Thymus (tissue), 14 donors: ENCODE results near the gene LPCAT4. TPM values are rescaled to one million over a fixed set of nuclear protein-coding genes. Genes with fewer than 3 reads are reported as not detected.
"Not testable (repeated sequence)": the region's sequence is repeated elsewhere in the genome, so short reads cannot be mapped to it uniquely, and the experiment has no call there.

Experiments
- DNase-seq, 9 donors: peaks; one replicate each; pipeline ENCODE4 v3.0.0-alpha.2; 2013; ENCODE audit warnings: low spot score in 9 of 9, low read depth in 6 of 9, missing footprints in 1 of 9
- H3K27ac ChIP-seq, 2 donors: one replicate each; pipeline ENCODE4 v1.5.1; 2013; ENCODE audit warnings: control low read depth in 1 of 2, low read depth in 1 of 2, low read length in 1 of 2, mild to moderate bottlenecking in 1 of 2, moderate library complexity in 1 of 2
- H3K27me3 ChIP-seq, 2 donors: one replicate each; pipeline ENCODE4 v1.5.1; 2013; ENCODE audit warnings: low read length in 1 of 2; ENCODE audit not compliant: control insufficient read depth in 2 of 2, insufficient read depth in 1 of 2
- H3K36me3 ChIP-seq, 2 donors: one replicate each; pipeline ENCODE4 v1.5.1; 2013; ENCODE audit warnings: low read length in 1 of 2, mild to moderate bottlenecking in 1 of 2, moderate library complexity in 1 of 2; ENCODE audit not compliant: control insufficient read depth in 2 of 2, insufficient read depth in 2 of 2
- H3K4me1 ChIP-seq, 2 donors: one replicate each; pipeline ENCODE4 v1.5.1; 2013; ENCODE audit warnings: low read length in 2 of 2; ENCODE audit not compliant: control insufficient read depth in 2 of 2, insufficient read depth in 2 of 2
- H3K4me3 ChIP-seq, 2 donors: one replicate each; pipeline ENCODE4 v1.5.1; 2013; ENCODE audit warnings: low read length in 2 of 2, control low read depth in 1 of 2, mild to moderate bottlenecking in 1 of 2
- H3K9me3 ChIP-seq, 2 donors: one replicate each; pipeline ENCODE4 v1.5.1; 2013; ENCODE audit warnings: low read length in 1 of 2, mild to moderate bottlenecking in 1 of 2; ENCODE audit not compliant: control insufficient read depth in 2 of 2, insufficient read depth in 1 of 2
- WGBS: extraction: QIAGEN DNeasy Blood & Tissue Kit; methylation state at CpG from one replicate; pipeline ENCODE4 v1.1.7; 2013; 5-methylcytosine and 5-hydroxymethylcytosine counted together
- long read RNA-seq, 10 donors: transcript quantifications; one replicate each; lab custom pipeline, GENCODE V29; 2026
- polyA plus RNA-seq: library from polyadenylated mRNA; stranded (reverse); fragments of 200-250 nt; gene quantifications from one replicate; pipeline ENCODE4 v1.2.3, GENCODE V29; 2013
- total RNA-seq: library from RNA; stranded (reverse); fragments of 120-200 nt; gene quantifications from one replicate; pipeline ENCODE4 v1.2.4, GENCODE V29; 2013
- donor health status: healthy.

The LPCAT4 gene, protein sequence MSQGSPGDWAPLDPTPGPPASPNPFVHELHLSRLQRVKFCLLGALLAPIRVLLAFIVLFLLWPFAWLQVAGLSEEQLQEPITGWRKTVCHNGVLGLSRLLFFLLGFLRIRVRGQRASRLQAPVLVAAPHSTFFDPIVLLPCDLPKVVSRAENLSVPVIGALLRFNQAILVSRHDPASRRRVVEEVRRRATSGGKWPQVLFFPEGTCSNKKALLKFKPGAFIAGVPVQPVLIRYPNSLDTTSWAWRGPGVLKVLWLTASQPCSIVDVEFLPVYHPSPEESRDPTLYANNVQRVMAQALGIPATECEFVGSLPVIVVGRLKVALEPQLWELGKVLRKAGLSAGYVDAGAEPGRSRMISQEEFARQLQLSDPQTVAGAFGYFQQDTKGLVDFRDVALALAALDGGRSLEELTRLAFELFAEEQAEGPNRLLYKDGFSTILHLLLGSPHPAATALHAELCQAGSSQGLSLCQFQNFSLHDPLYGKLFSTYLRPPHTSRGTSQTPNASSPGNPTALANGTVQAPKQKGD
- total RNA-seq: 7.1 TPM
- 35.5 TPM for polyA plus RNA-seq
- long read RNA-seq, donor 1: 0 reads
- long read RNA-seq, donor 2: 0 reads
- long read RNA-seq, donor 3, partial matches to known transcripts: 0 of 2 reads
- long read RNA-seq, donor 3, other reads (novel, unspliced or antisense): 0 of 2 reads
- long read RNA-seq, donor 4, partial matches to known transcripts: 0 of 1 reads
- long read RNA-seq, donor 4, other reads (novel, unspliced or antisense): 0 of 1 reads
- long read RNA-seq, donor 5, transcript LPCAT4-201 (14 exons, 2,262 nt): major isoform, 6 of 13 reads
- long read RNA-seq, donor 5, partial matches to known transcripts: 6 of 13 reads
- long read RNA-seq, donor 5, other reads (novel, unspliced or antisense): 0 of 13 reads
- long read RNA-seq, donor 6, partial matches to known transcripts: 0 of 3 reads
- long read RNA-seq, donor 6, other reads (novel, unspliced or antisense): 0 of 3 reads
- long read RNA-seq, donor 7, partial matches to known transcripts: 5 of 9 reads
- long read RNA-seq, donor 7, other reads (novel, unspliced or antisense): 0 of 9 reads
- long read RNA-seq, donor 8, partial matches to known transcripts: 0 of 5 reads
- long read RNA-seq, donor 8, other reads (novel, unspliced or antisense): 0 of 5 reads
- long read RNA-seq, donor 9, partial matches to known transcripts: 0 of 4 reads
- long read RNA-seq, donor 9, other reads (novel, unspliced or antisense): 0 of 4 reads
- long read RNA-seq, donor 10, partial matches to known transcripts: 5 of 12 reads
- long read RNA-seq, donor 10, other reads (novel, unspliced or antisense): 0 of 12 reads

DNA sequence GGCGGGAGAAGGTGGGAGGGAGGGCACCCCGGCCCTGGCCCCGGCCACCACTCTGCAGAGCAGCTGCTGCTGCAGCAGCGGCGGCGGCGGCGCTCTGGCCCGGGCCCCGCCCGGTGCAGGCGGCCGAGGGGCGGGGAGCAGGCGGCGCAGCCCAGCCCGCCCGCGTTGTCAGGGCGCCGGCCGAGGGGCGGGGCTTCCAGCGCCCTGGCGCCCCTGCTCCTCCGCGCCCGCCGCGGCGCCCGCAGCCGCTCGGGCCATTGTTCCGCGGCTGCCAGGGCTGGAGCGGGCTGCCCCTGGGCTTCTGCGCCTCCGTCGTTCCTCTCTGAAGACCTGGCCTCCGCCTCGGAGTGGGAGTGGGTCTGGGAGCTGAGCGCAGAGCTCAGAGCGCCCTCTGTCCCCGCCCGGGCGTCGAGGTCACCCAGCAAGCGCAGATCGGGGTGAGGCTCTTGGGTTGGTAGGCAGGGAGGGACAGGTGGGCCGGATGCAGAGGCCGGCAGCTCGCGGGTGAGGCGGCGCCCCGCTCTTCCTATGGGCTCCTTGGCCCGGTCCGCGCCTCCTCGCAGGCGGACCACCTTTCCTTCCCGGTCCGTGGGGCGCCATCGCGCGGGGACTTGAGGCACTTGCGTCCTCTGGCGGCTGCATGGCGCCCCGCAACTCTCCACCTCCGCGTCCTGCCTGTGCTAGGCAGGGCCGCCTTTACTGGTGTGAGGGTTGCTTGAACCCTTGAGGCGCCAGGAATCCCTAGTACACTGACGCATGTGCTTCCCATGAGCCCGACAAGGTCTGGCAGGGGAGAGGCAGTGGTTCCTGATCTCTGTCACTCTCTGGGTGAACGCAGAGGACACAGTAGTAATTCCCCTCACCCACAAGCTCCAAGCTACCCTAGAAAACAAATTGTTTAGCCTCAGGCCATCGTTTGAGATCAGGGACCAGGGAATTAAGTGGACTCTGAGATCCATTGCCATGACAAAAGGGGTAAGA, at the start of gene LPCAT4:
LPCAT4 (minus strand) TSS at position 96 of the 981 bp plus-strand sequence. CDS start 96 bp downstream, outside the sequence.
- Histone ChIP-seq H3K27ac (peak within 1 kb of the TSS; percentile 93 to 97), H3K9me3 (no peaks in the 10 kb centered on the region), H3K4me1 (peaks cover 11 to 19% of the 10 kb centered on the region in 2 donors), H3K4me3 (peak within 1 kb of the TSS; percentile 88 to 91), H3K27me3 (no peaks in the 10 kb centered on the region), H3K36me3 (peaks cover 6 to 7% of the 10 kb centered on the region in 2 donors)
- under 1% methylated on average over 80 of the region's 80 CpGs for WGBS
- DNase-seq: peak; percentile 66 to 95 (median 86)

DNA sequence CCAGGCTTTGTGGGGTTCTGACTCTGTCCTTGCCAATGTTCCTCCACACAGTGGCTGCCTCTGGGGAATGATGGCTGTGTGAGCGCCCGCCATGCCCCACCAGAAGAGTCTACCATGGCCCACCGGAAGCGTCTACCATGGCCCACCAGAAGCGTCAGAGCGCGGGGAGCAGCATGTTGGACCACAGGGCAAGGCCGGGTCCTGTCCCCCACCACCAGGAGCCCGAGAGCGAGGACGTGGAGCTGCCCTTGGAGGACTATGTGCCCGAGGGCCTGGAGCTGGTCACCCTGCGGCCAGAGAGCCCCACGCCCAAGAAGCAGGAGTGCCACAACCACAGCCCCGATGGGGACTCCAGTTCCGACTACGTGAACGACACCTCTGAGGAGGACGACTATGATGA, 42.5 kb upstream of the LPCAT4 start:
- not testable (repeated sequence) for H3K4me3 ChIP-seq, H3K27ac ChIP-seq, H3K4me1 ChIP-seq, H3K9me3 ChIP-seq, H3K36me3 ChIP-seq, DNase-seq, H3K27me3 ChIP-seq
- WGBS: 98% methylated on average over 9 of the region's 19 CpGs

DNA sequence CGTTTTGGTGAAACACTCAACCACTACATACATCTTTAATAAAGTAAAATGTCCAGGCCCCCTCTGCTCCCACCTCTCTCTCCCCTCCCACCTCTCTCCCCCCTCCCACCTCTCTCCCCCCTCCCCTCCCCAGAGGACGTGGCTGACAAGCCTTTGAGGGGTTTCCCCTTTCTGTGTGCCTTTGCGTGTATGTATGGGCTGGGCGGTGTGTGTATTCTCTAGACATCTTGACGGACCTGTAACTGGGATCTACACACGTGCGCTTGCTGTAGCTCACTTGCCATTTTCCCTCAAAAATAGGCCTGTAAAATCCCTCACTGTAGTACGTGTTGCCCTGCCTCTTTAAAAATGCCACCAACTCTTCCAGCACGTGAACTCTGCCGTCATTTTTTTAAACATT, 42.0 kb upstream of the LPCAT4 start:
- not testable (repeated sequence) for H3K27ac ChIP-seq, H3K4me3 ChIP-seq, H3K27me3 ChIP-seq, H3K36me3 ChIP-seq, DNase-seq, H3K9me3 ChIP-seq, H3K4me1 ChIP-seq
- 48% methylated on average over 3 of the region's 10 CpGs for WGBS

DNA sequence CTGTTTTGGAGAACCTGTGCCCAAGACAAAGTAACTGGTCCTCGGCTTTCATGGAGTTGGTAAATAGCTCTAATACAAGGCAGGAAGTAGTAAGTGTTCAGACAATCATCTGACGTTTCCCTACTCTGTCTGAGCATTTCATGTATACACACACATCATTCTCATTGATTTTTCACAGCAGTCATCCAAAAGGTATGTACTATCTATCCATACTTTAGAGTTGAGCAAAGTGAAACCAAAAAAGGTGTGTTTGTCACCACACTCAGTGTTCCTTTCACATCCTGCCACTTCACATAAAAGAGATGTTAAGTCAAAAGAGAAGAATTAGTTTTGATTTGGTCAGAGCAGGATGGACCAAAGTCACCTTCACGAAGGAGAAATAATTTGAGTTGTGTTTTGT, 36.9 kb upstream of the LPCAT4 start:
- not testable (repeated sequence) for H3K27ac ChIP-seq
- no CpG with 5 or more reads among the region's 3 CpGs for WGBS

DNA sequence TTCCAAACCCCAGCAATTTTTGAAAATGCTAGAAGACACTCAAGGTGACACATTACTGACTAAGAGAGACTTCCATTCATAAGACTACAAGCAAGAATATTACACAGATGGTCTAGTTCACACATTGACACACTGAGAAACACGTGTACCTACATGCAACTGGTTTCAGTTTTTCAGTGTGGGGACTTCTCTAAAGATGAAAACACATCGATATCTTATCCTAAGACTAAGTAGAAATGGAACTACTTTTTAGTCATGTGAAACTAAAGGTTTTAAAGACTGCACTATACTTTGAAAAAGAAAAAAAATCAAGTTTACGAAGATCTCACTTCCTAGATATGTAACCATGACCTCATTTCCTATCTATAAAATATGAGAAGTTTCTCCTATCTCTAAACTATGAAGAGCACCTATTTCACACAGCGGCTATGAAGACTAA, 36.2 kb upstream of the LPCAT4 start:
- not testable (repeated sequence) for H3K4me3 ChIP-seq, H3K27ac ChIP-seq, H3K9me3 ChIP-seq, H3K36me3 ChIP-seq, H3K4me1 ChIP-seq, DNase-seq, H3K27me3 ChIP-seq
- WGBS: 98% methylated on average over 1 of the region's 4 CpGs

More for the DNA sequence above, 36.9 kb upstream of the LPCAT4 start:
- H3K9me3 ChIP-seq, H3K27me3 ChIP-seq, DNase-seq, H3K4me1 ChIP-seq, H3K4me3 ChIP-seq, H3K36me3 ChIP-seq: not testable (repeated sequence)

DNA sequence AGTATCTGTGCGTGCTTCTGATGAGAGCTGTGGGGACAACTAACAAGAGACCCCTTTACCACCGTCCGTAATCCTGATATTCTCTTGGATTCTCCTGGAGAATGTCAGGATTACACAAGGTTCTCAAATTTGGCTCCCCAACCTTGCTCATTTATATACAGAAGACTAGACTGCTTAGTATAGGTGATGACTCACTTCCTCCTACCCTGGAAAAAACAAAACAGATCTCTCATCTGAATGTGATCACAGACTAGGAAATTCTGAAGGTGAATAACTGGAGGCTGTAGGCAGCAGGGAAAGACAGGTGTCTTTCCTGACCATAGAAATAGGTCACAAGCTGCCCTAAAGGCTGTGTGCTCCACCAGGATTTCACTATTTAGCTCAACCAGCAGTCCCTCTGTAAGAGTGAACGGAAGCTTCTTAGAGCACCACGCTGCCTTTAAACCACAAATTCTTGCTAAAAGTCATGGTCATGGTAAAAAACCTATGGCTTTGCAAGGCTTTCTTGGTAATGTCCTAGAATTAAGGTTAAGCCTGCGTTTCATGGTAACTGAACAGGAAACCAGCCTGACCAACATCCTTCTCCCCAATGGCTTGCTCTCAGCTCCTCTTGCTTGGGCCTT, 30.8 kb upstream of the LPCAT4 start:
- WGBS: 66% methylated on average over 2 of the region's 6 CpGs
- not testable (repeated sequence) for H3K36me3 ChIP-seq, H3K27me3 ChIP-seq

DNA sequence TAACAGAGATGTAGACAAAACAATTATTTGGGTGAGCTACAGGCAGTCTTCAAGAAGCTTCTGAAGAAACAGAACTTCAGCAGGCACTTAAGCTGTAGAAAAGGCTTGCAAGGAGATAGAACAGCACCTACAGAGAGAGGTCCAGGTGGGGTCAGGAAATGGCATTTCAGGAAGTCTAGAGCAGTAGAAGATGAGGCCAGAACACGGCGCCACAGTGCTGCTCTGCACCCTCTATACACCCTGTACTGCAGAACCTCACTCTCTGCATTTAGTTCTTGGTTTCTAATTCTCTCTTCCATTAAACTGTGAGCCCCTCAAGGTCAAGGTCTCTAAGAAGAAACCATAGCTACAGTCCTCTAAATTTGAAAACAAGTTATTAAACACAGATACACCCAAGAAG, 26.0 kb upstream of the LPCAT4 start:
- not testable (repeated sequence) for H3K36me3 ChIP-seq, H3K9me3 ChIP-seq, H3K27ac ChIP-seq, DNase-seq, H3K4me1 ChIP-seq, H3K4me3 ChIP-seq, H3K27me3 ChIP-seq
- 54% methylated on average over 2 of the region's 2 CpGs for WGBS

More for the DNA sequence above, 30.8 kb upstream of the LPCAT4 start:
- not testable (repeated sequence) for H3K9me3 ChIP-seq, H3K4me1 ChIP-seq, DNase-seq, H3K27ac ChIP-seq, H3K4me3 ChIP-seq
